HEK293 (cell line): Measurements from ENCODE around the gene CPXM2.

Experiments used
- BCL11A ChIP-seq: fragments of 450-650 bp; formaldehyde crosslinking; IDR thresholded peaks from 2 replicates; pipeline ENCODE4 v1.5.1; 2016; ENCODE audit warnings: low read depth, missing biosample characterization, missing genetic modification characterization
- ZEB2 ChIP-seq: fragments of 450-650 bp; formaldehyde crosslinking; IDR thresholded peaks from 2 replicates; pipeline ENCODE4 v1.5.1; 2016; ENCODE audit warnings: missing biosample characterization, missing genetic modification characterization
- ZFP3 ChIP-seq: fragments of 450-650 bp; formaldehyde crosslinking; IDR thresholded peaks from 2 replicates; pipeline ENCODE4 v1.5.1; 2016; ENCODE audit warnings: low read depth, missing biosample characterization, missing genetic modification characterization
- ZNF140 ChIP-seq: fragments of 450-650 bp; formaldehyde crosslinking; IDR thresholded peaks from 2 replicates; pipeline ENCODE4 v1.5.1; 2016; ENCODE audit warnings: missing biosample characterization, missing genetic modification characterization
- ZNF16 ChIP-seq: fragments of 450-650 bp; formaldehyde crosslinking; IDR thresholded peaks from 2 replicates; pipeline ENCODE4 v1.5.1; 2016; ENCODE audit warnings: low read depth, missing biosample characterization, missing genetic modification characterization
- ZNF324 ChIP-seq: fragments of 450-650 bp; formaldehyde crosslinking; IDR thresholded peaks from 2 replicates; pipeline ENCODE4 v1.5.1; 2016; ENCODE audit warnings: missing biosample characterization, missing genetic modification characterization
- ZNF561 ChIP-seq: fragments of 450-650 bp; IDR thresholded peaks from 2 replicates; pipeline ENCODE4 v1.5.1; 2018; ENCODE audit warnings: missing biosample characterization, missing genetic modification characterization, borderline replicate concordance
- ZNF658 ChIP-seq: fragments of 450-650 bp; formaldehyde crosslinking; IDR thresholded peaks from 2 replicates; pipeline ENCODE4; 2016; ENCODE audit warnings: missing biosample characterization, missing genetic modification characterization
- ZNF791 ChIP-seq: fragments of 450-650 bp; formaldehyde crosslinking; IDR thresholded peaks from 2 replicates; pipeline ENCODE4 v1.5.1; 2016; ENCODE audit warnings: missing biosample characterization, missing genetic modification characterization
- TF ChIP-seq, protein P1 (sequence below): fragments of 450-650 bp; formaldehyde crosslinking; IDR thresholded peaks from 2 replicates; pipeline ENCODE4 v1.5.1; 2016; ENCODE audit warnings: missing biosample characterization, missing genetic modification characterization
- TF ChIP-seq, protein P2 (sequence below): fragments of 450-650 bp; IDR thresholded peaks from 2 replicates; pipeline ENCODE4 v1.5.1; 2018; ENCODE audit warnings: missing biosample characterization, mild to moderate bottlenecking, missing genetic modification characterization
- TF ChIP-seq, protein P3 (sequence below): fragments of 450-650 bp; formaldehyde crosslinking; IDR thresholded peaks from 2 replicates; pipeline ENCODE4 v1.5.1; 2016; ENCODE audit warnings: missing biosample characterization, missing genetic modification characterization, low read depth
- TF ChIP-seq, protein P4 (sequence below): fragments of 450-650 bp; formaldehyde crosslinking; IDR thresholded peaks from 2 replicates; pipeline ENCODE4 v1.5.1; 2016; ENCODE audit warnings: missing biosample characterization, missing genetic modification characterization, low read depth

GRCh38 chr10:123855008-123855684 is 36.5 kb downstream of the CPXM2 start:
- TF ChIP-seq, protein P1, sequence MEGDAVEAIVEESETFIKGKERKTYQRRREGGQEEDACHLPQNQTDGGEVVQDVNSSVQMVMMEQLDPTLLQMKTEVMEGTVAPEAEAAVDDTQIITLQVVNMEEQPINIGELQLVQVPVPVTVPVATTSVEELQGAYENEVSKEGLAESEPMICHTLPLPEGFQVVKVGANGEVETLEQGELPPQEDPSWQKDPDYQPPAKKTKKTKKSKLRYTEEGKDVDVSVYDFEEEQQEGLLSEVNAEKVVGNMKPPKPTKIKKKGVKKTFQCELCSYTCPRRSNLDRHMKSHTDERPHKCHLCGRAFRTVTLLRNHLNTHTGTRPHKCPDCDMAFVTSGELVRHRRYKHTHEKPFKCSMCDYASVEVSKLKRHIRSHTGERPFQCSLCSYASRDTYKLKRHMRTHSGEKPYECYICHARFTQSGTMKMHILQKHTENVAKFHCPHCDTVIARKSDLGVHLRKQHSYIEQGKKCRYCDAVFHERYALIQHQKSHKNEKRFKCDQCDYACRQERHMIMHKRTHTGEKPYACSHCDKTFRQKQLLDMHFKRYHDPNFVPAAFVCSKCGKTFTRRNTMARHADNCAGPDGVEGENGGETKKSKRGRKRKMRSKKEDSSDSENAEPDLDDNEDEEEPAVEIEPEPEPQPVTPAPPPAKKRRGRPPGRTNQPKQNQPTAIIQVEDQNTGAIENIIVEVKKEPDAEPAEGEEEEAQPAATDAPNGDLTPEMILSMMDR (tag by site-specific recombination), result no peak
- TF ChIP-seq ZEB2 (tag by site-specific recombination), result no peak
- no peak for TF ChIP-seq ZNF324 (tag by site-specific recombination)
- no peak for TF ChIP-seq ZFP3 (tag by site-specific recombination)
- TF ChIP-seq, protein P2, sequence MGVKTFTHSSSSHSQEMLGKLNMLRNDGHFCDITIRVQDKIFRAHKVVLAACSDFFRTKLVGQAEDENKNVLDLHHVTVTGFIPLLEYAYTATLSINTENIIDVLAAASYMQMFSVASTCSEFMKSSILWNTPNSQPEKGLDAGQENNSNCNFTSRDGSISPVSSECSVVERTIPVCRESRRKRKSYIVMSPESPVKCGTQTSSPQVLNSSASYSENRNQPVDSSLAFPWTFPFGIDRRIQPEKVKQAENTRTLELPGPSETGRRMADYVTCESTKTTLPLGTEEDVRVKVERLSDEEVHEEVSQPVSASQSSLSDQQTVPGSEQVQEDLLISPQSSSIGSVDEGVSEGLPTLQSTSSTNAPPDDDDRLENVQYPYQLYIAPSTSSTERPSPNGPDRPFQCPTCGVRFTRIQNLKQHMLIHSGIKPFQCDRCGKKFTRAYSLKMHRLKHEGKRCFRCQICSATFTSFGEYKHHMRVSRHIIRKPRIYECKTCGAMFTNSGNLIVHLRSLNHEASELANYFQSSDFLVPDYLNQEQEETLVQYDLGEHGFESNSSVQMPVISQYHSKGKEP (tag by site-specific recombination), result no peak
- TF ChIP-seq, protein P3, sequence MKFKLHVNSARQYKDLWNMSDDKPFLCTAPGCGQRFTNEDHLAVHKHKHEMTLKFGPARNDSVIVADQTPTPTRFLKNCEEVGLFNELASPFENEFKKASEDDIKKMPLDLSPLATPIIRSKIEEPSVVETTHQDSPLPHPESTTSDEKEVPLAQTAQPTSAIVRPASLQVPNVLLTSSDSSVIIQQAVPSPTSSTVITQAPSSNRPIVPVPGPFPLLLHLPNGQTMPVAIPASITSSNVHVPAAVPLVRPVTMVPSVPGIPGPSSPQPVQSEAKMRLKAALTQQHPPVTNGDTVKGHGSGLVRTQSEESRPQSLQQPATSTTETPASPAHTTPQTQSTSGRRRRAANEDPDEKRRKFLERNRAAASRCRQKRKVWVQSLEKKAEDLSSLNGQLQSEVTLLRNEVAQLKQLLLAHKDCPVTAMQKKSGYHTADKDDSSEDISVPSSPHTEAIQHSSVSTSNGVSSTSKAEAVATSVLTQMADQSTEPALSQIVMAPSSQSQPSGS, result no peak
- TF ChIP-seq ZNF561 (tag by site-specific recombination), result no peak
- TF ChIP-seq ZNF658 (tag by site-specific recombination), result no peak
- TF ChIP-seq, protein P4, sequence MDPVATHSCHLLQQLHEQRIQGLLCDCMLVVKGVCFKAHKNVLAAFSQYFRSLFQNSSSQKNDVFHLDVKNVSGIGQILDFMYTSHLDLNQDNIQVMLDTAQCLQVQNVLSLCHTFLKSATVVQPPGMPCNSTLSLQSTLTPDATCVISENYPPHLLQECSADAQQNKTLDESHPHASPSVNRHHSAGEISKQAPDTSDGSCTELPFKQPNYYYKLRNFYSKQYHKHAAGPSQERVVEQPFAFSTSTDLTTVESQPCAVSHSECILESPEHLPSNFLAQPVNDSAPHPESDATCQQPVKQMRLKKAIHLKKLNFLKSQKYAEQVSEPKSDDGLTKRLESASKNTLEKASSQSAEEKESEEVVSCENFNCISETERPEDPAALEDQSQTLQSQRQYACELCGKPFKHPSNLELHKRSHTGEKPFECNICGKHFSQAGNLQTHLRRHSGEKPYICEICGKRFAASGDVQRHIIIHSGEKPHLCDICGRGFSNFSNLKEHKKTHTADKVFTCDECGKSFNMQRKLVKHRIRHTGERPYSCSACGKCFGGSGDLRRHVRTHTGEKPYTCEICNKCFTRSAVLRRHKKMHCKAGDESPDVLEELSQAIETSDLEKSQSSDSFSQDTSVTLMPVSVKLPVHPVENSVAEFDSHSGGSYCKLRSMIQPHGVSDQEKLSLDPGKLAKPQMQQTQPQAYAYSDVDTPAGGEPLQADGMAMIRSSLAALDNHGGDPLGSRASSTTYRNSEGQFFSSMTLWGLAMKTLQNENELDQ (tag by site-specific recombination), result no peak
- no peak for TF ChIP-seq BCL11A
- no peak for TF ChIP-seq ZNF16 (tag by site-specific recombination)
- TF ChIP-seq ZNF791 (tag by site-specific recombination), result no peak
- no peak for TF ChIP-seq ZNF140 (tag by site-specific recombination)
